Measurements from ENCODE around the gene MRPL55. TPM values are rescaled to one million over a fixed set of nuclear protein-coding genes. Genes with fewer than 3 reads are reported as not detected.

The MRPL55 gene
- total and polyA plus RNA-seq, 2 of the 13 experiments (the other 11 are each of a cell fraction or from before 2014, with no cell fraction given) = 58.6 to 92.9 TPM

GRCh38 chr1:228081578-228082213, 27.4 kb downstream of the MRPL55 start (continued):
- TF ChIP-seq HMGXB4 (CRISPR knock-in tag; IDR thresholded peaks at IDR 0.05; ENCODE audit: borderline replicate concordance in 1 of 2, low read depth in 1 of 2) = 0 out of 4 replicates have a peak, but pooled peaks of 1 of the 2 experiments have one; percentile 8
- no peak for TF ChIP-seq ATF7 (IDR thresholded peaks at IDR 0.05)
- no peak for TF ChIP-seq ATF7 (CRISPR knock-in tag; IDR thresholded peaks at IDR 0.05)
- TF ChIP-seq THAP9 (CRISPR knock-in tag; IDR thresholded peaks at IDR 0.05; ENCODE audit: borderline replicate concordance) = 0 out of 2 replicates have a peak, but pooled peaks have one; percentile 61
- peak; percentile 19; the same call in 1 of the 2 replicates for TF ChIP-seq ZNF616 (CRISPR knock-in tag; IDR thresholded peaks at IDR 0.05; ENCODE audit: low read depth)
- TF ChIP-seq IRF9 (CRISPR knock-in tag; IDR thresholded peaks at IDR 0.05; ENCODE audit: borderline replicate concordance) = no peak
- no peak for TF ChIP-seq ZBTB20 (CRISPR knock-in tag; IDR thresholded peaks at IDR 0.05; ENCODE audit: borderline replicate concordance, low read depth)
- TF ChIP-seq KDM2A (CRISPR knock-in tag; IDR thresholded peaks at IDR 0.05; ENCODE audit: borderline replicate concordance, low read depth) = peak; percentile 2; the same call in 1 of the 2 replicates
- TF ChIP-seq ZNF598 (CRISPR knock-in tag; IDR thresholded peaks at IDR 0.05; ENCODE audit: borderline replicate concordance) = 0 out of 2 replicates have a peak, but pooled peaks have one; percentile 17

All from HepG2 (cell line).